GM18520 (cell line): ENCODE data around the gene ATP8B3.
"Not testable (repeated sequence)": the region's sequence is repeated elsewhere in the genome, so short reads cannot be mapped to it uniquely, and the experiment has no call there.

Experiments
- ATAC-seq: cut with Tn5 transposase; IDR thresholded peaks from one replicate; pipeline ENCODE4 v1.9.1; 2021; ENCODE audit not compliant: unreplicated experiment

ATP8B3 gene

GRCh38 chr19:1797313-1797712 is 14.8 kb downstream of the ATP8B3 start:
- ATAC-seq = not testable (repeated sequence)

- no peak for ATAC-seq
These were observed 15.5 kb downstream of the ATP8B3 start for GRCh38 chr19:1796395-1797142.

GRCh38 chr19:1794424-1795172 is 17.5 kb downstream of the ATP8B3 start:
- no peak for ATAC-seq

GRCh38 chr19:1791879-1792278 is 20.2 kb downstream of the ATP8B3 start:
- ATAC-seq = no peak

- ATAC-seq = no peak
These were observed 21.9 kb downstream of the ATP8B3 start for GRCh38 chr19:1790054-1790792.

GRCh38 chr19:1789261-1790041 is 22.6 kb downstream of the ATP8B3 start:
- no peak for ATAC-seq

- ATAC-seq = no peak
These were observed 25.0 kb downstream of the ATP8B3 start for GRCh38 chr19:1787116-1787515.

GRCh38 chr19:1786668-1787067 is 25.4 kb downstream of the ATP8B3 start:
- ATAC-seq = no peak

- ATAC-seq = no peak
These were observed 26.8 kb downstream of the ATP8B3 start for GRCh38 chr19:1785310-1785709.

GRCh38 chr19:1783874-1784273 is 28.2 kb downstream of the ATP8B3 start:
- no peak for ATAC-seq

GRCh38 chr19:1783354-1783753 is 28.7 kb downstream of the ATP8B3 start:
- no peak for ATAC-seq

- no peak for ATAC-seq
These were observed 29.6 kb downstream of the ATP8B3 start for GRCh38 chr19:1782521-1782920.

GRCh38 chr19:1780272-1780958 is 31.7 kb downstream of the ATP8B3 start:
- no peak for ATAC-seq

- no peak for ATAC-seq
These were observed 32.5 kb downstream of the ATP8B3 start for GRCh38 chr19:1779574-1779973.

GRCh38 chr19:1777149-1777548 is 34.9 kb downstream of the ATP8B3 start:
- ATAC-seq = no peak

GRCh38 chr19:1776606-1777147 is 35.4 kb downstream of the ATP8B3 start:
- ATAC-seq = no peak

- ATAC-seq = no peak
These were observed 36.0 kb downstream of the ATP8B3 start for GRCh38 chr19:1775951-1776605.

- no peak for ATAC-seq
These were observed 36.9 kb downstream of the ATP8B3 start for GRCh38 chr19:1774989-1775772.

- ATAC-seq = no peak
These were observed 38.9 kb downstream of the ATP8B3 start for GRCh38 chr19:1773184-1773583.
